Tibial nerve (tissue), 4 donors: ENCODE data around the gene KLHDC3.

Experiments used
- CTCF ChIP-seq, 5 experiments: fragments of 200-600 bp in 3 of 5; fragments of 450-650 bp in 2 of 5; sonication (generic) in 3 of 5; IDR thresholded peaks; one replicate each; pipeline ENCODE4 v1.5.1; 2016 to 2019; ENCODE audit warnings: antibody characterized with exemption in 5 of 5, mild to moderate bottlenecking in 3 of 5, moderate library complexity in 2 of 5
- EP300 ChIP-seq, 2 donors: sonication (generic); formaldehyde crosslinking; IDR thresholded peaks; one replicate each; pipeline ENCODE4 v1.6.1; 2017; ENCODE audit warnings: antibody characterized with exemption in 2 of 2, mild to moderate bottlenecking in 1 of 2

- TF ChIP-seq CTCF (IDR thresholded peaks at IDR 0.05) (no peak), EP300 (IDR thresholded peaks at IDR 0.05) (no peak)
These were observed 46.8 kb upstream of the KLHDC3 start for GRCh38 chr6:42967228-42967627.
